HepG2 (cell line): ENCODE results near the gene RPSA. TPM values are rescaled to one million over a fixed set of nuclear protein-coding genes. Genes with fewer than 3 reads are reported as not detected.

Source experiments
- ATF7-NPFF ChIP-seq: sonication (generic); formaldehyde crosslinking; IDR thresholded peaks from 2 replicates; pipeline ENCODE4 v1.8.1; 2023; ENCODE audit warnings: mild to moderate bottlenecking, low read depth, missing genetic modification reagents, moderate library complexity
- FOXA3 ChIP-seq: IDR thresholded peaks from 2 replicates; pipeline ENCODE4 v1.6.1; 2016; ENCODE audit warnings: missing genetic modification reagents, missing compliant biosample characterization
- HOXA7 ChIP-seq: sonication (generic); formaldehyde crosslinking; IDR thresholded peaks from 2 replicates; pipeline ENCODE4 v1.8.1; 2022; ENCODE audit warnings: mild to moderate bottlenecking, missing genetic modification reagents, moderate library complexity
- LCORL ChIP-seq, 2 experiments: fragments of 450-650 bp in 1 of 2; sonication (generic) in 1 of 2; formaldehyde crosslinking in 1 of 2; IDR thresholded peaks; 2 replicates each; pipeline versions ENCODE4 v1.5.0 to v1.6.1; 2017 to 2020; ENCODE audit warnings: antibody characterized with exemption in 1 of 2, missing genetic modification reagents in 1 of 2
- MXD4 ChIP-seq: IDR thresholded peaks from 2 replicates; pipeline ENCODE4 v1.6.1; 2016; ENCODE audit warnings: mild to moderate bottlenecking, missing biosample characterization, missing genetic modification reagents
- NFIB ChIP-seq: sonication (generic); formaldehyde crosslinking; IDR thresholded peaks from 2 replicates; pipeline ENCODE4 v1.9.0; 2021; ENCODE audit warnings: missing genetic modification reagents, mild to moderate bottlenecking, borderline replicate concordance
- NRL ChIP-seq: sonication (generic); formaldehyde crosslinking; IDR thresholded peaks from 2 replicates; pipeline ENCODE4 v1.5.0; 2020; ENCODE audit warnings: missing genetic modification reagents, mild to moderate bottlenecking, moderate library complexity, borderline replicate concordance
- PCBP1 ChIP-seq: fragments of 200-400 bp; formaldehyde crosslinking; IDR thresholded peaks from 2 replicates; pipeline ENCODE4 v1.6.1; 2017; ENCODE audit warnings: mild to moderate bottlenecking, low read depth, low read length, borderline replicate concordance
- REL ChIP-seq: sonication (generic); formaldehyde crosslinking; conservative IDR thresholded peaks from 2 replicates; pipeline ENCODE4 v1.8.0; 2022; ENCODE audit warnings: mild to moderate bottlenecking, missing genetic modification reagents, moderate library complexity
- ZFP36L2 ChIP-seq: sonication (generic); formaldehyde crosslinking; IDR thresholded peaks from 2 replicates; pipeline ENCODE4 v1.4.0; 2020; ENCODE audit warnings: missing genetic modification reagents
- ZFP82 ChIP-seq: sonication (generic); formaldehyde crosslinking; IDR thresholded peaks from 2 replicates; pipeline ENCODE4 v1.5.1; 2020; ENCODE audit warnings: mild to moderate bottlenecking, missing genetic modification reagents, borderline replicate concordance
- ZNF549 ChIP-seq: sonication (generic); formaldehyde crosslinking; IDR thresholded peaks from 2 replicates; pipeline ENCODE4 v1.5.0; 2020; ENCODE audit warnings: missing genetic modification reagents
- ZNF747 ChIP-seq: sonication (generic); formaldehyde crosslinking; IDR thresholded peaks from 2 replicates; pipeline ENCODE4 v1.8.1; 2023; ENCODE audit warnings: missing genetic modification reagents, mild to moderate bottlenecking, borderline replicate concordance
- ZNF788 ChIP-seq: sonication (generic); formaldehyde crosslinking; IDR thresholded peaks from 2 replicates; pipeline ENCODE4 v1.5.0; 2020; ENCODE audit warnings: mild to moderate bottlenecking, missing genetic modification reagents, borderline replicate concordance
- ZNF850 ChIP-seq: sonication (generic); formaldehyde crosslinking; conservative IDR thresholded peaks from 2 replicates; pipeline ENCODE4 v1.9.0; 2021; ENCODE audit warnings: mild to moderate bottlenecking, missing genetic modification reagents
- polyA plus RNA-seq, 8 experiments: library from polyadenylated mRNA; depleted of rRNA in 3 of 8; stranded (reverse) in 7 of 8; unstranded in 1 of 8; fragments of >200 nt; fragmentation: Illumina TruSeq in 4 of 8; extraction: Trizol in 4 of 8; gene quantifications; 2 replicates each; pipeline versions ENCODE4 v1.2.1 to v1.2.3, GENCODE V29; 2011 to 2016; ENCODE audit warnings: low read depth in 4 of 8, missing spikeins in 1 of 8, mixed read lengths in 1 of 8; ENCODE audit not compliant: insufficient read depth in 1 of 8
- total RNA-seq, 5 experiments: library from RNA; depleted of rRNA; stranded (reverse); fragments of >200 nt; fragmentation: Illumina TruSeq; extraction: Trizol; gene quantifications; 2 replicates each; pipeline ENCODE4 v1.2.3, GENCODE V29; 2016; ENCODE audit warnings: low read depth in 1 of 5
- TF ChIP-seq, protein P1 (sequence below): sonication (generic); formaldehyde crosslinking; IDR thresholded peaks from 2 replicates; pipeline ENCODE4 v1.8.0; 2022; ENCODE audit warnings: mild to moderate bottlenecking, missing genetic modification reagents; ENCODE audit not compliant: insufficient replicate concordance
- TF ChIP-seq, protein P2 (sequence below): IDR thresholded peaks from 2 replicates; pipeline ENCODE4 v1.6.1; 2016; ENCODE audit warnings: mild to moderate bottlenecking
- TF ChIP-seq, protein P3 (sequence below): sonication (generic); formaldehyde crosslinking; IDR thresholded peaks from 2 replicates; pipeline ENCODE4 v1.5.1; 2020; ENCODE audit warnings: mild to moderate bottlenecking, missing genetic modification reagents, borderline replicate concordance

RPSA gene
- total and polyA plus RNA-seq, 2 of the 13 experiments (the other 11 are each of a cell fraction or from before 2014, with no cell fraction given) = 1,683 to 3,226 TPM

DNA sequence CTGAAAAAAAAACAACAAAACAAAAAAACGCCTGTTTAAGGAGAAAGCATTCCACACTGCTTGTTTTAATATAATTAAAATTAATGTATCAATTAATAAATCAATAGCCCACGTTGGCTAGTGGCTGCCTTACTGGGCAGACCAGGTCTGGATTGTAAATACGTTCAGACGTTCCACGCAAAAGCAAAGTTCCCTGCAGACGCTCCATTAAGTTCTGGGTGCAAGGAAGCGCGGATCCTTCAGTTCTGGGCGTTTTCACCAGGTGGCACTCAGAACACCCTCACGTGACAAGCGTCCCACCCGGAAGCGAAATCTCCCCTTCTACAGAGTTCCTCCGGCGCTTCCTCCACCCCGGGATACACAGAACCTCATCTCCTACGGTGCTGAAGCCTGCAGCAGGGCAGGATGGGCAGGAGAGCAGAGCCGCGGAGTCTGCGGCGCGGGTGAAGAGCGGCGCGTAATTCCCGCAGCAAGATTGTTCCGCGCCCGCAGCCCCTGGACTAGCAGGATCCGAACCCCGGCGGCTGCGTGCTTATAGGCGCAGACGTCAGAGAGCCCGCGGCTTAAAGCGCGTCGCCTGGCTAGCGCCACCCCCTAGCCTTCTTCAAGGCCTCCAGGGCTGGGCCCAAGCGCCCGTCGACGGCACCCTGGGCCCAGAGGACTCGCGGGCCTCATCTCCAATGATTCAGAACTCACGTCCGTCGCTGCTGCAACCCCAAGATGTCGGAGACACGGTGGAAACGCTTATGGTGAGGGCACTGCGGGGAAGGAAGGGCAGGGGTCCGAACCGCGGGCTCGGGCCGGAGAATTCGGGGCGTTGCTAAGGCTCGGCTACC, 23.3 kb upstream of the RPSA start, which contains the start of gene SLC25A38 (continued):
- TF ChIP-seq LCORL (IDR thresholded peaks at IDR 0.05) (no peak), LCORL (CRISPR knock-in tag; IDR thresholded peaks at IDR 0.05) (0 out of 2 replicates have a peak, but pooled peaks have one; percentile 48), NRL (CRISPR knock-in tag) (peak; percentile 71; the same call in 1 of the 2 replicates), ZFP36L2 (no peak), ZNF549 (no peak), PCBP1 (0 out of 2 replicates have a peak, but pooled peaks have one; percentile 48), HOXA7 (CRISPR knock-in tag) (no peak), REL (CRISPR knock-in tag) (no peak; the same call in 1 of the 2 replicates), ZFP82 (no peak), ZNF850 (CRISPR knock-in tag) (0 out of 2 replicates have a peak, but pooled peaks have one; percentile 62), ATF7-NPFF (CRISPR knock-in tag) (peak; percentile 38; the same call in 1 of the 2 replicates), NFIB (CRISPR knock-in tag) (no peak), FOXA3 (peak; percentile 6; the same call in 1 of the 2 replicates), MXD4 (CRISPR knock-in tag) (peak; percentile 27; the same call in 1 of the 2 replicates), ZNF788 (CRISPR knock-in tag) (peak; percentile 65; the same call in 1 of the 2 replicates), ZNF747 (CRISPR knock-in tag) (peak; percentile 39; the same call in 1 of the 2 replicates)
- TF ChIP-seq, protein P1, sequence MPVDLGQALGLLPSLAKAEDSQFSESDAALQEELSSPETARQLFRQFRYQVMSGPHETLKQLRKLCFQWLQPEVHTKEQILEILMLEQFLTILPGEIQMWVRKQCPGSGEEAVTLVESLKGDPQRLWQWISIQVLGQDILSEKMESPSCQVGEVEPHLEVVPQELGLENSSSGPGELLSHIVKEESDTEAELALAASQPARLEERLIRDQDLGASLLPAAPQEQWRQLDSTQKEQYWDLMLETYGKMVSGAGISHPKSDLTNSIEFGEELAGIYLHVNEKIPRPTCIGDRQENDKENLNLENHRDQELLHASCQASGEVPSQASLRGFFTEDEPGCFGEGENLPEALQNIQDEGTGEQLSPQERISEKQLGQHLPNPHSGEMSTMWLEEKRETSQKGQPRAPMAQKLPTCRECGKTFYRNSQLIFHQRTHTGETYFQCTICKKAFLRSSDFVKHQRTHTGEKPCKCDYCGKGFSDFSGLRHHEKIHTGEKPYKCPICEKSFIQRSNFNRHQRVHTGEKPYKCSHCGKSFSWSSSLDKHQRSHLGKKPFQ (CRISPR knock-in tag) = peak; percentile 9
- TF ChIP-seq, protein P2, sequence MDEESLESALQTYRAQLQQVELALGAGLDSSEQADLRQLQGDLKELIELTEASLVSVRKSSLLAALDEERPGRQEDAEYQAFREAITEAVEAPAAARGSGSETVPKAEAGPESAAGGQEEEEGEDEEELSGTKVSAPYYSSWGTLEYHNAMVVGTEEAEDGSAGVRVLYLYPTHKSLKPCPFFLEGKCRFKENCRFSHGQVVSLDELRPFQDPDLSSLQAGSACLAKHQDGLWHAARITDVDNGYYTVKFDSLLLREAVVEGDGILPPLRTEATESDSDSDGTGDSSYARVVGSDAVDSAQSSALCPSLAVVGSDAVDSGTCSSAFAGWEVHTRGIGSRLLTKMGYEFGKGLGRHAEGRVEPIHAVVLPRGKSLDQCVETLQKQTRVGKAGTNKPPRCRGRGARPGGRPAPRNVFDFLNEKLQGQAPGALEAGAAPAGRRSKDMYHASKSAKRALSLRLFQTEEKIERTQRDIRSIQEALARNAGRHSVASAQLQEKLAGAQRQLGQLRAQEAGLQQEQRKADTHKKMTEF = peak; percentile 36; the same call in 1 of the 2 replicates
- TF ChIP-seq, protein P3, sequence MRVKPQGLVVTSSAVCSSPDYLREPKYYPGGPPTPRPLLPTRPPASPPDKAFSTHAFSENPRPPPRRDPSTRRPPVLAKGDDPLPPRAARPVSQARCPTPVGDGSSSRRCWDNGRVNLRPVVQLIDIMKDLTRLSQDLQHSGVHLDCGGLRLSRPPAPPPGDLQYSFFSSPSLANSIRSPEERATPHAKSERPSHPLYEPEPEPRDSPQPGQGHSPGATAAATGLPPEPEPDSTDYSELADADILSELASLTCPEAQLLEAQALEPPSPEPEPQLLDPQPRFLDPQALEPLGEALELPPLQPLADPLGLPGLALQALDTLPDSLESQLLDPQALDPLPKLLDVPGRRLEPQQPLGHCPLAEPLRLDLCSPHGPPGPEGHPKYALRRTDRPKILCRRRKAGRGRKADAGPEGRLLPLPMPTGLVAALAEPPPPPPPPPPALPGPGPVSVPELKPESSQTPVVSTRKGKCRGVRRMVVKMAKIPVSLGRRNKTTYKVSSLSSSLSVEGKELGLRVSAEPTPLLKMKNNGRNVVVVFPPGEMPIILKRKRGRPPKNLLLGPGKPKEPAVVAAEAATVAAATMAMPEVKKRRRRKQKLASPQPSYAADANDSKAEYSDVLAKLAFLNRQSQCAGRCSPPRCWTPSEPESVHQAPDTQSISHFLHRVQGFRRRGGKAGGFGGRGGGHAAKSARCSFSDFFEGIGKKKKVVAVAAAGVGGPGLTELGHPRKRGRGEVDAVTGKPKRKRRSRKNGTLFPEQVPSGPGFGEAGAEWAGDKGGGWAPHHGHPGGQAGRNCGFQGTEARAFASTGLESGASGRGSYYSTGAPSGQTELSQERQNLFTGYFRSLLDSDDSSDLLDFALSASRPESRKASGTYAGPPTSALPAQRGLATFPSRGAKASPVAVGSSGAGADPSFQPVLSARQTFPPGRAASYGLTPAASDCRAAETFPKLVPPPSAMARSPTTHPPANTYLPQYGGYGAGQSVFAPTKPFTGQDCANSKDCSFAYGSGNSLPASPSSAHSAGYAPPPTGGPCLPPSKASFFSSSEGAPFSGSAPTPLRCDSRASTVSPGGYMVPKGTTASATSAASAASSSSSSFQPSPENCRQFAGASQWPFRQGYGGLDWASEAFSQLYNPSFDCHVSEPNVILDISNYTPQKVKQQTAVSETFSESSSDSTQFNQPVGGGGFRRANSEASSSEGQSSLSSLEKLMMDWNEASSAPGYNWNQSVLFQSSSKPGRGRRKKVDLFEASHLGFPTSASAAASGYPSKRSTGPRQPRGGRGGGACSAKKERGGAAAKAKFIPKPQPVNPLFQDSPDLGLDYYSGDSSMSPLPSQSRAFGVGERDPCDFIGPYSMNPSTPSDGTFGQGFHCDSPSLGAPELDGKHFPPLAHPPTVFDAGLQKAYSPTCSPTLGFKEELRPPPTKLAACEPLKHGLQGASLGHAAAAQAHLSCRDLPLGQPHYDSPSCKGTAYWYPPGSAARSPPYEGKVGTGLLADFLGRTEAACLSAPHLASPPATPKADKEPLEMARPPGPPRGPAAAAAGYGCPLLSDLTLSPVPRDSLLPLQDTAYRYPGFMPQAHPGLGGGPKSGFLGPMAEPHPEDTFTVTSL (CRISPR knock-in tag) = peak; percentile 43; the same call in 1 of the 2 replicates
